ENCODE measurements around the gene TRPC4AP.

TRPC4AP gene

GRCh38 chr20:34990661-34991214 lies 101.9 kb downstream of the TRPC4AP start:
- in situ Hi-C loops (cut with MboI; ENCODE audit: low sequenced_read_pairs): no loop called here

GRCh38 chr20:34990231-34990630 lies 102.4 kb downstream of the TRPC4AP start:
- in situ Hi-C loops (cut with MboI; ENCODE audit: low sequenced_read_pairs): no loop called here

DNA sequence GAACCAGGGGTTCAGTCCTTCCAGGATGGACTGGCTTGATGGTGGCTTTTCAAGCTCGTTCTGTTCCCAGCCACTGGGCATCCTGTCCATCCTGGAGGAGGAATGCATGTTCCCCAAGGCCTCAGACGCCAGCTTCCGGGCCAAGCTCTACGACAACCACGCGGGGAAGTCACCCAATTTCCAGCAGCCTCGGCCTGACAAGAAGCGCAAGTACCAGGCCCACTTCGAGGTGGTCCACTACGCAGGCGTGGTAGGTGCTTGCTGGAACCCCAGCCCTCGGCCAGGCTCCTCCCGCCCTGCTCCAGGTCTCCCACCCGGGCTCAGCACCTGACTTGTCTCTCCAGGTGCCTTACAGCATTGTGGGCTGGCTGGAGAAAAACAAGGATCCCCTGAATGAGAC lies 102.9 kb downstream of the TRPC4AP start:
- in situ Hi-C loops (cut with MboI; ENCODE audit: low sequenced_read_pairs): no loop called here

DNA sequence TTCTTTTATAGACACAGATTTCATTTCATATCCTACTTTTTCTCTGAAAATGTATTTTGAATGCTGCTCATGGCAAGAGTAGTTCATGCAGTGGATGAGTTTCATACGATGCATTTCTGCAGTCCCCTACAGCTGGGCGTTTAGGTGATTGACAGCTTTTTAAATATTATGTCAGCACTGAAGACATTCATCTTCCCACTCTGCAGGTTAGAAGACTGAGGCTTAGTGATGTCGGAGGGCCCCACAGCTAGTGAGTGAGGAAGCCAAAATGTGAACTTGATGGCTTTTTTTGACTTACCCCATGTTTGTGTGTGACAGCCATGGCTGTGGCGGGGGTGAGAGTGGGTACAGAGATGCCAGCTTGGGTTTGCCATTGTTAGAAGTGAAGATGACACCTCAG lies 103.5 kb downstream of the TRPC4AP start:
- in situ Hi-C loops (cut with MboI; ENCODE audit: low sequenced_read_pairs): no loop called here

DNA sequence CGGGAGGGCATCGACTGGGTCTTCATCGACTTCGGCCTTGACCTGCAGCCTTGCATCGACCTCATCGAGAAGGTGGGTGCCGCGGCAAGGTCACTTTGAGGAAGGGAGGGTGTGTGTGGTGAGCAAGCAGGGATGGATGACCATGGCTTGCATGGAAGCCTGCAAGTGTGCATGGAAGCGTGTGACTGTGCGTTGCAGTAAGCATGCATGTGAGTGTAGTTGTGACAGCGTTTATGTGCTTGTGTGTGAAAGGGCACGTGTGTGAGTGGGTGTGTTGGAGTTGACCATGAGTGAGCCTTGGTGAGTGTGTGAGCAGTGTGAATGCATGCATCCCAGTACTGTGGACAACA lies 104.4 kb downstream of the TRPC4AP start:
- in situ Hi-C loops (cut with MboI; ENCODE audit: low sequenced_read_pairs): no loop called here

GRCh38 chr20:34987288-34988190 lies 105.1 kb downstream of the TRPC4AP start:
- in situ Hi-C loops (cut with MboI; ENCODE audit: low sequenced_read_pairs): no loop called here

GRCh38 chr20:34986311-34987287 lies 106.0 kb downstream of the TRPC4AP start:
- in situ Hi-C loops (cut with MboI; ENCODE audit: low sequenced_read_pairs): no loop called here

DNA sequence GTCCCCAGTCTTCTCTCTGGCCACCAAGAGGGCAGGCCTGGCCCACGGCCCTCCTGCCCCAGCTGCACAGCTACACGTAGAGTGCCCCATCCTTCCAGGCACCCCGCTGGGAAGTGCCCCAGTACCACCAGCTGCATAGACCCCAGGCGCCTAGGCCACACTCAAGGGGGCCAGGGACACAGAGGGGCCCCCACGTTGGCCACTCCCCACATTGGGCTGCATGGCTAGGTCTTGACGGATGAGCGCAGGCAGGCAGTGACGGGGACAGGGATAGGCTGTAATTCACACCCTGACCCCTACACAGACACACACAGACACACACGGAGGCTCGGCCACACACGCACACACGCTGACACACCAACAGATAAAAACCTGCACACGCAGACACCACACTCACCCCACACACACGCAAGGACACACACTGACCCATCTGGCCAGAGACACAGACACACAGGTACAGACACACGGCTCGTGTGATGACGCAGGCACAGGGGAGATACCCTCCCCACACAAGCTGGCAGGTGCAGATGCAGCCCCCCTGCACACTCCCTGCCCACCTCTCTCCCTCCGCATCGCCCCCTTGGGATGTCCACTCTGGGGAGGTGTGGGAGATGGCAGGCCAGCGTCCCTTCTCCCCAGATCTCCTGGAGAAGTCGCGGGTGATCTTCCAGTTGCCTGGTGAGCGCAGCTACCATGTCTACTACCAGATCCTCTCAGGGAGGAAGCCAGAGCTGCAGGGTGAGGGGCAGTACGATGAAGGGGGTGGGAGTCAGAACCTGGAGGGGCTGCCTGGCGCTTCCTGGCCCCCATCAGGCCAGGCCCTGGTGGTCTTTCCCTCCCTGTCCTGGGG lies 106.9 kb downstream of the TRPC4AP start:
- in situ Hi-C loops (cut with MboI; ENCODE audit: low sequenced_read_pairs): no loop called here

- in situ Hi-C loops (cut with MboI; ENCODE audit: low sequenced_read_pairs): no loop called here
These were observed 107.8 kb downstream of the TRPC4AP start for GRCh38 chr20:34984756-34985261.

DNA sequence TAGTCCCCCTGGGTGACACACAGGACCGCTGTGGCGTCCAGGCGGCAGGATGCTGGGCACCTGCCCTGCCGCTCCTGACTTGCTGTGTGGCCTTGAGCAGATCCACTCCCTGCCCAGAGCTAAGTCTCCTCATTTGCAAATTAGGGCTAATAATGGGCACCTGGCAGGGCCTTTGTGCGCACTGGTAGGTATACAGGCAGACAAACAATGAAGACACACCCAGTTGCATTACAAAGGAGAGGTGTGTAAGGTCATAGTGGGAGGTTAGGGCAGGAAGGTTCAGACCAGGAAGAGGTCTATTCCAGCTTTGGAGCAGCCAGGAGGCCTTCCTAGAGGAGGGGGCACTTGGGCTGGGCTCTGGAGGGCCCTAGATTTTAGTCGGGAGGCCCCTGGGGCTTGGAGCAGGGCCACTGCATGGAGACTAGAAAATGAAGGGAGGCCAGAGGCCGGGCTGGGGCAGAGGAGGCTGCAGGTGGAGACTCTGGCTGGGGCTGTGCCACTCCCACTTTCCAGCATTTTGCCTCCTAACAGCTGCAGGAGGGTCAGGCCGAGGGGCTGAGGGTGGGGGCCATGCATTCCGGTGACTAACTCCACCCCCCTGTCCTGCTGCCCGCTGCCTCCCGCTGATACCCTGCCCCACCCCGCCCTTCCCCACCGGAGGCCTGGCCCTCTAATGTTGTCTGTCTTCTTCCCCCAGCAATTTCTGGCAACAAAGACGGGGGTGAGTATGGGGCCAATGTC lies 108.4 kb downstream of the TRPC4AP start:
- in situ Hi-C loops (cut with MboI; ENCODE audit: low sequenced_read_pairs): no loop called here

DNA sequence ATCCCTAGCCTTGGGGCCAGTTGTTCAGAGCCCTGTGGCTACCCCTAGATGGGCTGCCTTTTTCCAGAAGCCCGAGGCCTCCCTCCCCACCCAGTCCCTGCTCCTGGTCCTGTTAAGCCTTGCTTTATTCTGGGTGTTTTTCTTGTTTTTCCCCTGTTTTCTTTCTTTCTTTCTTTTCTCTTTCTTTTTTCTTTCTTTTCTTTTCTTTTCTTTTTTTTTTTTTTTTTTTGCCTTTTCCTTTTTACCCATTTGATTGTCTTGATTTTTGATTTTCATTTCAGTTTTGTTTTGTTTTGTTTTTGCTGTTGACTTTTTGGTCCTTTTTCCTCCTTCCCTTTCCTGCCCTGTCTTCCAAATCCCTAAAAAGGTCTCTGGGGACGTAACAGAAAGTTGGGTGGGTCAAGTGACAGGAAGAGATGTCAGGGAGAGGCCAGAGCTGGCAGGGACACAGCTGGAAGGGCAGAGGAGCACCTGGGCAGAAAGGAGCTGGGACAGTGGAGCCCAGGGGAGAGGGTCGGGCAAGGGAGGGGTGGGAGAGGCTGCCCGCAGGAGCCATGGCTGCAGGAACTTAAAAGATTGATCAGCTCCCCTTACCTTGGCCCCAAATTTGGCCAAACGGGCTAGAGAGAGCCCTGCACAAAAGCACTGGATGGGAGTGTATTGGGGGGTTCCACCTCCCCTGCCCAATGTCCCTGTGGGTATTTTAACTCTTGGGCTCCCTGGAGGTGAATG lies 109.4 kb downstream of the TRPC4AP start:
- in situ Hi-C loops (cut with MboI; ENCODE audit: low sequenced_read_pairs): no loop called here

GRCh38 chr20:34982270-34983088 lies 110.1 kb downstream of the TRPC4AP start:
- in situ Hi-C loops (cut with MboI; ENCODE audit: low sequenced_read_pairs): no loop called here

- in situ Hi-C loops (cut with MboI; ENCODE audit: low sequenced_read_pairs): no loop called here
These were observed 111.9 kb downstream of the TRPC4AP start for GRCh38 chr20:34980543-34981233.

GRCh38 chr20:34979366-34980153 lies 113.0 kb downstream of the TRPC4AP start:
- in situ Hi-C loops (cut with MboI; ENCODE audit: low sequenced_read_pairs): no loop called here

DNA sequence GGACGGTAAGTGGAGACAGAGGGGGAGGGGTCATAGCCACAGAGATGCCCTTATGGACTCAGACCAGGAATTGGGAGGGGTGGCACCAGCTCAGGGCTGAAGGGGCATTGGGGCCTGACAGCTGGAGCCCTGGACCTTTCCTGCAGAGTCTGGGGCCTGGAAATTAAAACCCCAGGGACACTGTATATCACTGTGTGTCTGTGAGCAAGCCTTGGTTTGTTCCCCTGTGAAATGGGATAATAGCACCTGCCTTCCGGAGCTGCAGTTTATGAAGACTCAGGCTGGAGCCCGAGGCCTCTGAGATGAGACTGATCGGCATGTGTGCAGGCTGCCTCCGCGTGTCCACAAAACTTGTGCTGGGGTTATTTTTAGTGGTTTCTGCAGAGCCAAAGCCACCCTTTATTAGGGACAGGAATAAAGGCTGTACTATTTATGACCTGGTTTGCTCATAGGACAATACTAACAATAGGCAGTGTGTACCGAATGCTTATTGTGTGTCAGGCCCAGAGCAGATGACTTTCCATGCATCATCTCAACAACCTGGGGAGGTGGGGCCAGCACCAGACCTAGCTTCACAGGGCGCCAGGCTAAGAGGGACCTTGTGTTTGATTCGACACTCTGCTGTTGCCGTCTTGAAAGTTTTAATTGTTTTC lies 114.4 kb downstream of the TRPC4AP start:
- in situ Hi-C loops (cut with MboI; ENCODE audit: low sequenced_read_pairs): no loop called here

Data from HL-60/S4 (cell line).